ENCODE results near the gene HOXB2. TPM values are rescaled to one million over a fixed set of nuclear protein-coding genes. Genes with fewer than 3 reads are reported as not detected.

The HOXB2 gene
- total and polyA plus RNA-seq, 8 donors, result 0.39 to 5.1 (median 1.8) TPM

DNA sequence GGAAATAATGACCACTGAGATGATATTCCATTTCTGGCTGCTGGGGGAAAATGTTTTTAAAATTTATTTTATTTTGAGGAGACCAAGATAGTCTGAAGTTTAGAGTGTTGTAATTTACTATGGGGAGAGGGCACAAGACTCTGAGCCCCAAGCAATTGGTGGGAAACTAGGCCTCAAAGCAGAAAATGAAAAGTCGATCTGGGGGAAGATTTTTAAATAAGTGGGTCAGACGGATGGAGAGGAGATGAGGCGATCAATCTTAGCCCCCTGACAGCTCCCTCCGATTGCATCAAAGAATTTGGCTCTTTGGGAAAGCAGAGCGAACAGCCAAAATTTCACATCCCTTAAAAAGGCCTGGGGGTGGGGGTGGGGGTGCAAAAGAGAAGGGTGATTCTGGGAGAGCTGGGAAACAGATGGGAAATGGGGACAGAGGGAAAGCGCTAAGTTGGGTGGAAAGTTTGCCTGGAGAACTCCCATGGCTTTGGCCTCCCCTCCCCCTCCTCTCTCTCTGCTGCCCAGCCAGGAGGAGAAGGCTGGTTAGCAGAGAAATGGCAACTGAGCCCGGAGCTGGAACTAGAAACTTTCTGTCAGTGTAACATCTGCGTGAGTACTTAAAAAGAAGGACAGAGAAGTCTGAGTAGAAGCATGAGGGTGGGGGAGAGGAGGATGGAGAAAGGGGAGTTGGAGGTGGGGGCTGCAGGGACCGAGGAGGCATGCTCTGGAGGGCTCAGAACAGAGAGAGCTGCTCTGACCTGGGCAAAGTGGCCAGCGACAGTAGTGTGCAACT, 1.4 kb upstream of the HOXB2 start:
- intact Hi-C loops (cut with DNase I), result no loop called here
- ATAC-seq (no peak), DNase-seq (no peak), FAIRE-seq (no peak)
- peaks cover 0 to 36% (median 2%) of the 10 kb centered on the region in 4 donors for H3K27me3 ChIP-seq
- TF ChIP-seq, protein P1, sequence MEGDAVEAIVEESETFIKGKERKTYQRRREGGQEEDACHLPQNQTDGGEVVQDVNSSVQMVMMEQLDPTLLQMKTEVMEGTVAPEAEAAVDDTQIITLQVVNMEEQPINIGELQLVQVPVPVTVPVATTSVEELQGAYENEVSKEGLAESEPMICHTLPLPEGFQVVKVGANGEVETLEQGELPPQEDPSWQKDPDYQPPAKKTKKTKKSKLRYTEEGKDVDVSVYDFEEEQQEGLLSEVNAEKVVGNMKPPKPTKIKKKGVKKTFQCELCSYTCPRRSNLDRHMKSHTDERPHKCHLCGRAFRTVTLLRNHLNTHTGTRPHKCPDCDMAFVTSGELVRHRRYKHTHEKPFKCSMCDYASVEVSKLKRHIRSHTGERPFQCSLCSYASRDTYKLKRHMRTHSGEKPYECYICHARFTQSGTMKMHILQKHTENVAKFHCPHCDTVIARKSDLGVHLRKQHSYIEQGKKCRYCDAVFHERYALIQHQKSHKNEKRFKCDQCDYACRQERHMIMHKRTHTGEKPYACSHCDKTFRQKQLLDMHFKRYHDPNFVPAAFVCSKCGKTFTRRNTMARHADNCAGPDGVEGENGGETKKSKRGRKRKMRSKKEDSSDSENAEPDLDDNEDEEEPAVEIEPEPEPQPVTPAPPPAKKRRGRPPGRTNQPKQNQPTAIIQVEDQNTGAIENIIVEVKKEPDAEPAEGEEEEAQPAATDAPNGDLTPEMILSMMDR (IDR thresholded peaks at IDR 0.05), result no peak
- no peaks in the 10 kb centered on the region for H3K36me3 ChIP-seq
- no peaks in the 10 kb centered on the region for H3K4me1 ChIP-seq
- 42 to 47% methylated on average over 10 of the region's 10 CpGs for WGBS, 2 donors
- no peak overlapping the region for H3K27ac ChIP-seq
- no peak overlapping the region for H3K4me3 ChIP-seq
- no peaks in the 10 kb centered on the region for H3K9me3 ChIP-seq

GRCh38 chr17:48545539-48545938, 630 bp upstream of the HOXB2 start:
- Histone ChIP-seq H3K4me1 (no peaks in the 10 kb centered on the region), H3K27ac (no peak overlapping the region), H3K4me3 (no peak overlapping the region), H3K36me3 (no peaks in the 10 kb centered on the region), H3K27me3 (peaks cover 0 to 38% (median 2%) of the 10 kb centered on the region in 4 donors), H3K9me3 (no peaks in the 10 kb centered on the region)
- TF ChIP-seq, protein P1 (IDR thresholded peaks at IDR 0.05), result no peak
- DNase-seq (no peak), FAIRE-seq (no peak), ATAC-seq (no peak)
- intact Hi-C loops (cut with DNase I), result no loop called here
- WGBS, 2 donors, result 94 to 100% methylated on average over 1 of the region's 1 CpG

GRCh38 chr17:48544349-48545021, 424 bp downstream of the HOXB2 start:
- peak overlapping the region in 2 of 4 donors; percentile 35 to 54 for H3K4me3 ChIP-seq
- ATAC-seq, result peak in 3 of 4 donors; percentile 37 to 46 (median 41)
- TF ChIP-seq, protein P1 (IDR thresholded peaks at IDR 0.05), result no peak
- H3K4me1 ChIP-seq, result no peaks in the 10 kb centered on the region
- no peak for FAIRE-seq
- peak overlapping the region in 2 of 4 donors; percentile 69 to 72 for H3K27ac ChIP-seq
- H3K27me3 ChIP-seq, result peaks cover 0 to 32% (median 2%) of the 10 kb centered on the region in 4 donors
- DNase-seq, result peak; percentile 33 to 63 (median 48)
- WGBS, 2 donors, result 15% methylated on average over 29 to 38 of the region's 38 CpGs
- no peaks in the 10 kb centered on the region for H3K9me3 ChIP-seq
- no peaks in the 10 kb centered on the region for H3K36me3 ChIP-seq
- intact Hi-C loops (cut with DNase I), result no loop called here

DNA sequence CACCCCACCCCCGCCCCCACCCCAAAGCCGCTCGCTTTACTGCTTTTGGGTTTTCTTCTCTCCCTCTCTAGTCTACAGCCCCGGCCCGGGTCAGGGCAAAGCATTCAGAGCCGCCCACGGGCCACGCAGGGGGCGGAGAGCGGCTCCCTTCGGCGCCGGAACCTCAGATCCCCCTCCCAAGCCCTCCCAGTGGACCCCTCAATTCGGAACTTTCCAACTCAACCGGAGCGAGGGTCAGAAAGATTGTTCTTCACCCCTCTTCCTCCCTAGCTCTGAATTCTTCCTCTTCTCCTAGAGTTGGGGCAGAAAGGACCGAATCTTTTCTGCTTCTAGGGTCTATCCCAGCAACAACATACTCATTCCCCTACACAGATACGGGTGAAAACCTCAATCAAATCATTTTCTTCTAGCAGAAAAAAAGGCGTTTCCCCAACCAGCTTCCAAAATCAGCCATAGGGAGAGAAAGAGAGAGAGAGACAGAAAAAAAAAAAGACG, 1.0 kb downstream of the HOXB2 start:
- WGBS, 2 donors, result 10 to 12% methylated on average over 19 to 20 of the region's 20 CpGs
- DNase-seq (no peak), FAIRE-seq (no peak), ATAC-seq (peak in 3 of 4 donors; percentile 16 to 20 (median 17))
- intact Hi-C loops (cut with DNase I), result no loop called here
- peak overlapping the region; percentile 23 to 54 (median 32) for H3K4me3 ChIP-seq
- no peaks in the 10 kb centered on the region for H3K9me3 ChIP-seq
- H3K36me3 ChIP-seq, result no peaks in the 10 kb centered on the region
- H3K27me3 ChIP-seq, result peaks cover 0 to 32% (median 2%) of the 10 kb centered on the region in 4 donors
- peak overlapping the region in 2 of 4 donors; percentile 69 to 72 for H3K27ac ChIP-seq
- TF ChIP-seq, protein P1 (IDR thresholded peaks at IDR 0.05), result no peak
- H3K4me1 ChIP-seq, result no peaks in the 10 kb centered on the region
